ENCODE results near the gene AAMDC.

Gene AAMDC

GRCh38 chr11:77783025-77783424 is 37.9 kb upstream of the AAMDC start:
- Histone ChIP-seq H3K9me2 (replicated peaks; ENCODE audit: control insufficient read depth, low read length) (no peaks in the 10 kb centered on the region), H3K36me3 (ENCODE audit: control insufficient read depth, low read length) (peaks cover 11% of the 10 kb centered on the region; the same call in 1 of the 2 replicates), H3K27me3 (ENCODE audit: control insufficient read depth, low read length) (no peaks in the 10 kb centered on the region), H3K4me3 (ENCODE audit: low read length) (no peak overlapping the region), H3F3A (ENCODE audit: control insufficient read depth, insufficient read depth) (peaks cover 10% of the 10 kb centered on the region; the same call in 1 of the 2 replicates), H3K27ac (ENCODE audit: low read depth, low read length) (no peak overlapping the region), H4K20me1 (ENCODE audit: control insufficient read depth, insufficient read depth, low read depth, low read length) (peaks cover 33% of the 10 kb centered on the region), H3K79me2 (ENCODE audit: control insufficient read depth, low read length) (peaks cover 94% of the 10 kb centered on the region), H3K9me3 (ENCODE audit: control insufficient read depth, insufficient read depth, low read length) (no peaks in the 10 kb centered on the region), H3K4me2 (ENCODE audit: low read length) (no peak overlapping the region), H3K4me1 (ENCODE audit: control insufficient read depth, low read length) (peaks cover 21% of the 10 kb centered on the region)
- TF ChIP-seq EZH2phosphoT487 (IDR thresholded peaks at IDR 0.05; ENCODE audit: borderline replicate concordance, low read length) = no peak
- TF ChIP-seq, protein P1, sequence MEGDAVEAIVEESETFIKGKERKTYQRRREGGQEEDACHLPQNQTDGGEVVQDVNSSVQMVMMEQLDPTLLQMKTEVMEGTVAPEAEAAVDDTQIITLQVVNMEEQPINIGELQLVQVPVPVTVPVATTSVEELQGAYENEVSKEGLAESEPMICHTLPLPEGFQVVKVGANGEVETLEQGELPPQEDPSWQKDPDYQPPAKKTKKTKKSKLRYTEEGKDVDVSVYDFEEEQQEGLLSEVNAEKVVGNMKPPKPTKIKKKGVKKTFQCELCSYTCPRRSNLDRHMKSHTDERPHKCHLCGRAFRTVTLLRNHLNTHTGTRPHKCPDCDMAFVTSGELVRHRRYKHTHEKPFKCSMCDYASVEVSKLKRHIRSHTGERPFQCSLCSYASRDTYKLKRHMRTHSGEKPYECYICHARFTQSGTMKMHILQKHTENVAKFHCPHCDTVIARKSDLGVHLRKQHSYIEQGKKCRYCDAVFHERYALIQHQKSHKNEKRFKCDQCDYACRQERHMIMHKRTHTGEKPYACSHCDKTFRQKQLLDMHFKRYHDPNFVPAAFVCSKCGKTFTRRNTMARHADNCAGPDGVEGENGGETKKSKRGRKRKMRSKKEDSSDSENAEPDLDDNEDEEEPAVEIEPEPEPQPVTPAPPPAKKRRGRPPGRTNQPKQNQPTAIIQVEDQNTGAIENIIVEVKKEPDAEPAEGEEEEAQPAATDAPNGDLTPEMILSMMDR (IDR thresholded peaks at IDR 0.05; ENCODE audit: low read depth, low read length, poor library complexity, severe bottlenecking) = no peak

DNA sequence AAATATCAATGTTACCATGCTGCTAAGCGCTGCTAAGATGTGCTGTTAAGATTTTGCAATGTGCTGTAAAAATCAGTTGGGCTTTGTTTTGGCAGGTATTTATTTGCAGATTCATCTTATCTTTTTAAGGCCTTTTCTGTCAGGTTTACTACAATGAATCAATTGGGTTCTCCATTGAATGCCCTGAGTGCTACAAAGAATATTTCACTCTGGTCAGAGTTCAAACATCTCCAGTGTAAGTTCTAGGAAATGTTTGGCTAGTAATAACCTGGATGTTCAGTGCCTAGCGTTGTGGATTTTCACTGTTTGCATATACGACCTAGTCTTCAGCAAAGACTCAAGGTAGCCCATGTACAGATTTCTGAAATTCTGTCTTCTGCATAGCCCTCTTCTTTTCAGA is 36.4 kb upstream of the AAMDC start:
- Histone ChIP-seq H3K79me2 (ENCODE audit: control insufficient read depth, low read length) (peaks cover 97% of the 10 kb centered on the region), H3F3A (ENCODE audit: control insufficient read depth, insufficient read depth) (peaks cover 13% of the 10 kb centered on the region; the same call in 1 of the 2 replicates), H3K4me2 (ENCODE audit: low read length) (no peak overlapping the region), H4K20me1 (ENCODE audit: control insufficient read depth, insufficient read depth, low read depth, low read length) (peaks cover 32% of the 10 kb centered on the region), H3K9me3 (ENCODE audit: control insufficient read depth, insufficient read depth, low read length) (no peaks in the 10 kb centered on the region), H3K36me3 (ENCODE audit: control insufficient read depth, low read length) (peaks cover 11% of the 10 kb centered on the region; the same call in 1 of the 2 replicates), H3K27ac (ENCODE audit: low read depth, low read length) (no peak overlapping the region), H3K4me1 (ENCODE audit: control insufficient read depth, low read length) (peaks cover 21% of the 10 kb centered on the region), H3K9me2 (replicated peaks; ENCODE audit: control insufficient read depth, low read length) (no peaks in the 10 kb centered on the region), H3K4me3 (ENCODE audit: low read length) (no peak overlapping the region), H3K27me3 (ENCODE audit: control insufficient read depth, low read length) (no peaks in the 10 kb centered on the region)
- TF ChIP-seq EZH2phosphoT487 (IDR thresholded peaks at IDR 0.05; ENCODE audit: borderline replicate concordance, low read length) = no peak
- TF ChIP-seq, protein P1 (IDR thresholded peaks at IDR 0.05; ENCODE audit: low read depth, low read length, poor library complexity, severe bottlenecking) = no peak

- Histone ChIP-seq H3K27ac (ENCODE audit: low read depth, low read length) (no peak overlapping the region), H3K27me3 (ENCODE audit: control insufficient read depth, low read length) (no peaks in the 10 kb centered on the region), H3F3A (ENCODE audit: control insufficient read depth, insufficient read depth) (peaks cover 8% of the 10 kb centered on the region; the same call in 1 of the 2 replicates), H4K20me1 (ENCODE audit: control insufficient read depth, insufficient read depth, low read depth, low read length) (peaks cover 9% of the 10 kb centered on the region), H3K9me3 (ENCODE audit: control insufficient read depth, insufficient read depth, low read length) (peaks cover 18% of the 10 kb centered on the region; the same call in 1 of the 2 replicates), H3K79me2 (ENCODE audit: control insufficient read depth, low read length) (peaks cover 98% of the 10 kb centered on the region), H3K4me2 (ENCODE audit: low read length) (no peak overlapping the region), H3K4me3 (ENCODE audit: low read length) (no peak overlapping the region), H3K4me1 (ENCODE audit: control insufficient read depth, low read length) (peaks cover 8% of the 10 kb centered on the region), H3K36me3 (ENCODE audit: control insufficient read depth, low read length) (peaks cover 36% of the 10 kb centered on the region), H3K9me2 (replicated peaks; ENCODE audit: control insufficient read depth, low read length) (no peaks in the 10 kb centered on the region)
- no peak for TF ChIP-seq EZH2phosphoT487 (IDR thresholded peaks at IDR 0.05; ENCODE audit: borderline replicate concordance, low read length)
- TF ChIP-seq, protein P1 (IDR thresholded peaks at IDR 0.05; ENCODE audit: low read depth, low read length, poor library complexity, severe bottlenecking) = no peak
These were observed 31.7 kb upstream of the AAMDC start for GRCh38 chr11:77789061-77789730.

Measured in DOHH2 (cell line).